ENCODE measurements around the gene CTPS2.

The CTPS2 gene

DNA sequence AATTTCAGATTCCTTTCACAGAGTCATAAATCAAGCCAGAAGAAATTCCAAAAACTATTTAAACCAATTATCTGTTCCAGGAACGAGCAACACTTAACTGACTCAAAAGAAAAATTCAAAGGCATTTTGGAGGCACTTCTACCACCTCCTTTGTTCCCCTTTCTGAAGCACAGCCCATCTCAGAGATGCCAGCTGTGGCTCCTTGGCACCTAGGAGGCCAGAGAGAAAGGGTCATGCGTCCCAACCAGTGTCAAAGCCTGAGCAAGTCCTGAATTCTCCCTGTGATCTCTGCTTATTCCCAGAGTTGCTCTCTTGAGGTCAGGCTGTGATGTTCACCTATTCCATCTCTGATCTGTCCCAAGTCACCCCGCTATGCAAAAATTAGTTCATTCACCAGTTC is 167.5 kb downstream of the CTPS2 start:
- DNase-seq: no peak
